NT2/D1 (cell line): ENCODE measurements around the gene MUC5AC.

ENCODE experiments used
- SUZ12 ChIP-seq: IDR thresholded peaks from 2 replicates; pipeline ENCODE4 v1.6.1; 2011; ENCODE audit not compliant: insufficient read length, insufficient read depth; ENCODE audit errors: extremely low read depth
- YY1 ChIP-seq: IDR thresholded peaks from 2 replicates; pipeline ENCODE4 v1.6.1; 2011; ENCODE audit not compliant: insufficient read length, insufficient read depth
- ZNF274 ChIP-seq: IDR thresholded peaks from 2 replicates; pipeline ENCODE4 v1.6.1; 2011; ENCODE audit warnings: mild to moderate bottlenecking, low read depth, low read length

GRCh38 chr11:1126935-1127663 is 30.7 kb upstream of the MUC5AC start:
- TF ChIP-seq ZNF274 (no peak), SUZ12 (no peak), YY1 (no peak)
